Hematopoietic multipotent progenitor cell treated with erythropoietin and hydrocortisone succinate and interleukin-3 and kit ligand, for 17 days (in vitro differentiated cells): ENCODE data around the gene NT5C1B.

Source experiments
- DNase-seq: peaks from one replicate; pipeline ENCODE4 v3.0.0-alpha.2; 2015; ENCODE audit warnings: low spot score

Gene NT5C1B

GRCh38 chr2:18514526-18515461 is 74.6 kb downstream of the NT5C1B start:
- no peak for DNase-seq
